ENCODE results near the gene PARVA.

PARVA gene

DNA sequence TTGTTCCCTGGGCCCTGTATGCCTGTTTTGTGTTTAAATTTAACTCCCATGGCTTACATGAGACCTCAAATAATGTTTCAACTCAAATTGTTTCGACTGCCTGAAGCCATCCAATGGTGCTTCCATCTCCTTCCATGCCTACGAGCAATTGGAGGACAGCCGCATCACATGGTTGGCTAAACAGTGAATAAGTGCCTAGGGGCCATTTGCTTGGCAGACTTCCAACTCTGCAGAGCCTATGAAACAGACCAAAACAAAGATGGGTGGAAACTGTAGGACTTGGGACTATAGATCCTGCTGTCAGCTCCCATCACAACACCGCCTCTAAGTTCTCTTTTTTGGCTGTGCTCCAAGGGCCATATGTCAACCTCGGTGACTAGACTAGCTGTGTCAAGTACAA lies 84.1 kb downstream of the PARVA start:
- TF ChIP-seq GATA2 (IDR thresholded peaks at IDR 0.05; ENCODE audit: low read depth, low read length) (no peak), GATA3 (IDR thresholded peaks at IDR 0.05; ENCODE audit: low read depth, low read length) (no peak)

DNA sequence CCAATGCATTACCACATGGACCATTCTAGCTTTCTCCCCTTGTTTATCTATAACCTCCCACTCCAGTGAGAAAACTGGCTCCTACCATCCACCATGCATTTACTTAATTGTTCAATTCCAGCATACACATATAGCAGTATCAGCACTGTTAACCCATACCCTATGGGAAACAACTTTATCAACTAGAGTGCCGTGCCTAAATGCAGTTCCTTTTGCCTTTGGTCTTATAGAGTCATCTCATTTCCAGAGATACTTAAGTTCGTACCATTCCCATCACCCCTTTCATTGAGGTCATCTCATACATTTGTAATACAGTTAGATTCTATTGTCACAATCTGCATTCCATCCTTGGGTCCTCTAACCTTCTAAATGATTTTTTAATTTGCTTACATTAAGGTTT lies 86.9 kb downstream of the PARVA start:
- no peak for TF ChIP-seq GATA2 (IDR thresholded peaks at IDR 0.05; ENCODE audit: low read depth, low read length)
- no peak for TF ChIP-seq GATA3 (IDR thresholded peaks at IDR 0.05; ENCODE audit: low read depth, low read length)

GRCh38 chr11:12465332-12465731 lies 88.0 kb downstream of the PARVA start:
- TF ChIP-seq GATA3 (IDR thresholded peaks at IDR 0.05; ENCODE audit: low read depth, low read length) (no peak), GATA2 (IDR thresholded peaks at IDR 0.05; ENCODE audit: low read depth, low read length) (no peak)

GRCh38 chr11:12467610-12468009 lies 90.2 kb downstream of the PARVA start:
- 0 out of 2 replicates have a peak, but pooled peaks have one; percentile 19 for TF ChIP-seq GATA3 (IDR thresholded peaks at IDR 0.05; ENCODE audit: low read depth, low read length)
- TF ChIP-seq GATA2 (IDR thresholded peaks at IDR 0.05; ENCODE audit: low read depth, low read length), result no peak

DNA sequence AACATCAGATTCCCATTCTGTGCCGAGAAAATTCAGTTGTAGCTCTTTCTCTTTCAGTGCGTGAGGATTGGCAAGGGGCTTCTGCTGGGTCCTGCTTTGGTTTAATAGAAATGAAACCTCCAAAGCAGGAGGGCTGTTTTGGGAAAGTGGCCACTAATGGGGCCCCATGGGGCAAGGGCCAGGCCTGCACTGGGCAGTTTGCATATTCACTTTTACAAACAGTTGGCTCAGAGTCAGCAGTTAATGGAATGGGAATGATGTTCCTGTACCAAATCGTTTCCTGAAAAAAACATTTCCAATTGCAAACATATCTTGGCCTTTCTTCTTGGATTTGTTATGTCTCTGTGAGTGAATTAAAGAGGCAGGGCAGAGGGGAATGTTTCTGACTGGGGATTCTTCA lies 92.1 kb downstream of the PARVA start:
- TF ChIP-seq GATA2 (IDR thresholded peaks at IDR 0.05; ENCODE audit: low read depth, low read length) (no peak), GATA3 (IDR thresholded peaks at IDR 0.05; ENCODE audit: low read depth, low read length) (no peak)

GRCh38 chr11:12470236-12470635 lies 92.9 kb downstream of the PARVA start:
- no peak for TF ChIP-seq GATA2 (IDR thresholded peaks at IDR 0.05; ENCODE audit: low read depth, low read length)
- TF ChIP-seq GATA3 (IDR thresholded peaks at IDR 0.05; ENCODE audit: low read depth, low read length), result no peak

- TF ChIP-seq GATA2 (IDR thresholded peaks at IDR 0.05; ENCODE audit: low read depth, low read length), result no peak
- no peak for TF ChIP-seq GATA3 (IDR thresholded peaks at IDR 0.05; ENCODE audit: low read depth, low read length)
These were observed 95.1 kb downstream of the PARVA start for GRCh38 chr11:12472401-12473005.

GRCh38 chr11:12473381-12473780 lies 96.0 kb downstream of the PARVA start:
- TF ChIP-seq GATA3 (IDR thresholded peaks at IDR 0.05; ENCODE audit: low read depth, low read length), result no peak
- no peak for TF ChIP-seq GATA2 (IDR thresholded peaks at IDR 0.05; ENCODE audit: low read depth, low read length)

DNA sequence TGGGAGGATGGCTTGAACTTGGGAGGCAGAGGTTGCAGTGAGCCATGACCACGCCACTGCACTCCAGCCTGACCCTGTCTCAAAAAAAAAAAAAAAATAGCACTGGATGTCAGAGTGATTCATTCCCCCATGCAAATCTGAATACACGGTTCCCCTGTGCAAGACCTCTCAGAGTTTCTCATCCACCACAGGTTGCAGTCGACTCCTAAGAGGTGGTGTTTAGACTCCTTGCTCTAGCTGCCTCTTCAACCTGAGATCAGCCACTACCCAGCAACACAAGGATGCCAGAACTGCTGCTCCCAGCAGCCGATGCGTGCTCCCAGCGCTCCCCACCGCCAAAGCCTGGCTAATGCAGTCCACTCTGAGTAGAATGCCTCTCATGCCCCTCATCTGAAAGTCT lies 97.5 kb downstream of the PARVA start:
- no peak for TF ChIP-seq GATA3 (IDR thresholded peaks at IDR 0.05; ENCODE audit: low read depth, low read length)
- no peak for TF ChIP-seq GATA2 (IDR thresholded peaks at IDR 0.05; ENCODE audit: low read depth, low read length)

- TF ChIP-seq GATA3 (IDR thresholded peaks at IDR 0.05; ENCODE audit: low read depth, low read length) (no peak), GATA2 (IDR thresholded peaks at IDR 0.05; ENCODE audit: low read depth, low read length) (no peak)
These were observed 101.4 kb downstream of the PARVA start for GRCh38 chr11:12478743-12479142.

GRCh38 chr11:12480401-12480800 lies 103.0 kb downstream of the PARVA start:
- TF ChIP-seq GATA2 (IDR thresholded peaks at IDR 0.05; ENCODE audit: low read depth, low read length), result no peak
- no peak for TF ChIP-seq GATA3 (IDR thresholded peaks at IDR 0.05; ENCODE audit: low read depth, low read length)

- no peak for TF ChIP-seq GATA3 (IDR thresholded peaks at IDR 0.05; ENCODE audit: low read depth, low read length)
These were observed 105.5 kb downstream of the PARVA start for GRCh38 chr11:12482839-12483238.

DNA sequence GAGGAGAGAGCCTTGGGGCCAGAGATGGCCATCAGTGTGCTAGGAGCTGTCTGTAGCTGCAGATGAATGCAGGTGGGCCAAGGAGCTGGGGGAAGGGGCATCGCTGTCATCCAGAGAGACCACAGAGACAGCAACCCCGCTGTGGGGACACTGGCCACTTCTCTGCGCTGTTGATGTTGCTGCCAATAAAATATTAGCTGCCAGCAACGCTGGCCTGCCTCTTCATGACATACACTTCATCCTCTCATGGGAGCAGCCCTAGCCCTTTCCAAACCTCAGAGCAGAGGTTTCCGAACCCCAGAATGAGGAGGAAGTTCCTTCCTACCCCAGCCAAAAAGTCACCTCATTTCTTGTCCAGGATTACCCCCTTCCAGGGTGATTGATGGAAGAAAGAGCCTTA lies 106.2 kb downstream of the PARVA start:
- TF ChIP-seq GATA2 (IDR thresholded peaks at IDR 0.05; ENCODE audit: low read depth, low read length) (no peak), GATA3 (IDR thresholded peaks at IDR 0.05; ENCODE audit: low read depth, low read length) (no peak)

DNA sequence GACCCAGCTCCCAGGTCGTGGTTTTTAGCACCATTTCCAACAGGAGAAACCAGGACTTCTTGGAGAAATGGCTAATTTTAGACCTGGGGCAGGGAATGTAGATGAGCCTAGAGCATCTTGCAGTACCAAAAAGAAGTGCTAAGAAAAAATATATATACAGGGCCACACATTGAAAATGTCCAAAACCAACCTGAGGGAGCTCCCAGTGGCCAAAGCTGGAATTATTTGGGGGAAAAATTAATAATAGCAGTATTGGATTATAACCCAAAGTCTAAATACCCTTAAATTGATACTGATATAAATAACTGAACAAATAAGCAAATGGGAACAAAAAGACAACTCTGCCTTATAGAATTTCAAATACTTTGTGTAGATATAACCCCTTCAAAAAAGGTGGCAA lies 108.0 kb downstream of the PARVA start:
- no peak for TF ChIP-seq GATA2 (IDR thresholded peaks at IDR 0.05; ENCODE audit: low read depth, low read length)
- TF ChIP-seq GATA3 (IDR thresholded peaks at IDR 0.05; ENCODE audit: low read depth, low read length), result no peak

DNA sequence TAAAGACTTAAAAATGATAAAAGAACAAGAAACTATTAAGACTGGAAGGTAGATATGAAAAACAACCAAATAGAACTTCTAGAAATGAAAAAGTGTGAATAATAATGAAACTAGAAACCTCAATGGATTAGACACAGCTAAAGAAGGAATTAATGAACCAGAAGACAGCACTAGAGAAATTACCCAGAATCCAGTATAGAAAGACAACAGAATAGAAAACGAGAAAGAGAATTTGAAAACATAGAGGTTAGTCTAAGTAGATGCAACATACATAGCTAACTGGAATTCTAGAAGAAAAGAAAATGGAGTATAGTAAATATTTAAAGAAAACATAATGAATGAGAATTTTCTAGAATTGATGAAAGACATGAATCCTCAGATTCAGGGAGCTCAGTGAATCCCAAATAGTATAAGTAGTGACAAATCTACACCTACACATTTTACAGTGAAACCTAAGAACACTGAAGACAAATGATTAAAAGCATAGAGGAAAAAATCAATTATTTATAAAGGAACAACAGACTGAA lies 111.9 kb downstream of the PARVA start:
- TF ChIP-seq GATA3 (IDR thresholded peaks at IDR 0.05; ENCODE audit: low read depth, low read length), result no peak
- TF ChIP-seq GATA2 (IDR thresholded peaks at IDR 0.05; ENCODE audit: low read depth, low read length), result no peak

- TF ChIP-seq GATA3 (IDR thresholded peaks at IDR 0.05; ENCODE audit: low read depth, low read length) (no peak), GATA2 (IDR thresholded peaks at IDR 0.05; ENCODE audit: low read depth, low read length) (no peak)
These were observed 117.3 kb downstream of the PARVA start for GRCh38 chr11:12494699-12495098.
